Stimulated activated CD8-positive, alpha-beta memory T cell treated with anti-CD3 and anti-CD28 coated beads, Interleukin-12 subunit alpha, Interleukin-12 subunit beta, amount 100 ng/mL, for 1 hour (primary cell): ENCODE data around the gene NMRK2.
"Not testable (repeated sequence)": the region's sequence is repeated elsewhere in the genome, so short reads cannot be mapped to it uniquely, and the experiment has no call there.

ENCODE experiments used
- DNase-seq: peaks from one replicate; pipeline ENCODE4 v3.0.0-alpha.2; 2020; ENCODE audit warnings: low read depth

The NMRK2 gene, protein sequence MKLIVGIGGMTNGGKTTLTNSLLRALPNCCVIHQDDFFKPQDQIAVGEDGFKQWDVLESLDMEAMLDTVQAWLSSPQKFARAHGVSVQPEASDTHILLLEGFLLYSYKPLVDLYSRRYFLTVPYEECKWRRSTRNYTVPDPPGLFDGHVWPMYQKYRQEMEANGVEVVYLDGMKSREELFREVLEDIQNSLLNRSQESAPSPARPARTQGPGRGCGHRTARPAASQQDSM

DNA sequence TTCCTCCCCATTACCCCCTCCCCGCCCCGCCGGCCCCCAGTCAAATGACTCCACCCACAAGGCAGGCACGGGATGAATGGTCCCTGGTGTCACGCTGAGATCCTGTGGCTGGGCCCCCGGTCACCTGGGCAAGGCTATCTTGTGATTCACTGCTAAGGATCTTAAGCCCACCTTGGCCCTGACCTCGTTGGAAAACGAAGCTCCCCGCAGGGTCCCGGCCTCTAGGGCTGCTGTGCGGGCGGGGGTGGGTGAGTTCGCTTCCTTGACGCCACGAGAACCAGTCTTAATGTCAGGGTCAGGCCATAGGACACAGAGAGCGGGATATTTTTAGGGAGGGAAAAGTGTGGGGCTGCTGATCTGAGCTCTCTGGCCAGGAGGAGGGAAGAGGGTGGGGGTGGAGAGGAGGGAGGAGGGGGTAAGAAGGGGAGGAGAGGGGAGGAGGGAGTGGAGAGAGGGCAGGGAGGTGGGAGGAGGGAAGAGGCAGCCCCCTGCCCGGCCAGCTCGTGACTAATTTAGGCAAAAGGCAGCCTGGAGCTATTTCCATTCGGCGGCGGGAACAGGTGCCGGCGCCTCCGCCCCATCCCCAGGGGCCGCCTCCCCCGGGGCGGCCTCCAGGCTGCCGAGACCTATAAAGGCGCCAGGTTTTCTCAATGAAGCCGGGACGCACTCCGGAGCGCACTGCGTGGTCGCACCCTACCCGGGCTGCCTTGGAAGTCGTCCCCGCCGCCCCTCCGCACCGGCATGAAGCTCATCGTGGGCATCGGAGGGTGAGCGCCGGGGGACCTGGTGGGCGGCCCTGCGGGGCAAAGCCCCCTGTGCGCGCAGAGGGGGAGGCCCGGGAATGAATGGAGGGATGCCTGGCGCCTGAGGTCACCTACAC is at the start of gene NMRK2:
TSS of gene NMRK2 (plus strand) at position 139 of the 880 bp plus-strand sequence. CDS start at position 742, 603 bp downstream.
- DNase-seq: no peak

DNA sequence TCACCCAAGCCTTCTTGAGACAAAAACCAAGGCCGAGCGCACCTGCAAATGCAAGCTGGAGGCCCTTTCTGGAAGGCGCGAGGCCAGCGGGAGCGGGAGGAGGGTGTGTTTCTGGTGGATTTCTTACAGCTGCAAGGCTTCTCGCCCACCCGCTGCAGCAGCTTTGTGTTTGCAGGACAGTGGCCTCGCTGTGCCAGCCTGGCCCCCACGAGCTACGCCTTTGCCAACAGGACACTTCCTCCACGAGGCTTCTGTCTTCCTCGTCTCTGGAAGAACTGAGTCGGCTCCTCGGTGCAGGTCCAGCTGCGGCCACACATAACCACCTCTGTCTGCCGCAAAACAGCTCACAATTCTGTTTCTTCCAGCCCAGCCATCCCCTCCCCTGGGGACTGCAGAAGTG is 42.3 kb upstream of the NMRK2 start:
- DNase-seq: no peak

DNA sequence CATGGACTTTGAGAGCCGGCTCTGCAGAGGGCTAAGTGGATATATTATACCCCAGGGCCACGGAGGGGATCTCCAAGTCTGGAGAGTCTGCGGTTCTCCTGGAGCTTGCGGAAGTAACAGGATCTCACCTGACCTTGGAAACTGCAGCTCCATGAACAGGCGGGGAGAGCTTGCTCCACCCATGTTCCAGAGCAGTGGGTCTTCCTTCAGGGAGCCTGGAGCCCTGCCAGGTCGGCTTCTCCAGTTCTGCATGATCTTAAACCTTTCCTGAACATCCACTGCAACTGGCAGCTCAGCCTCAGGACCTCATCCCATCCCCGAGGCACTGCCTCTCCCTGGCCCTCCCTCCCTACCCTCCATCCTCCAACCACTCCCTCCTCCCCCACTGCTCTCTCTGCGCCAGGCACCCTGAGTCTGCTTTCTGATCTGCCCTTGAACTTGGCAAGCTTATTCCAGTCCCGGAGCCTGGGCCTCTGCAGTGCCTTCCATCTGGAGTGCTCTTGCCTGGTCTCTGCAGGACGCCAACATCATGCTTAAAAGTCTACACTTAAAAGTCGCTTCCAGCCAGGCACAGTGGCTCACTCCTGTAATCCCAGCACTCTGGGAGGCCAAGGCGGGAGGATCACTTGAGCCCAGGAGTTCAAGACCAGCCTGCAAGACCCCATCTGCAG is 39.2 kb upstream of the NMRK2 start:
- no peak for DNase-seq

DNA sequence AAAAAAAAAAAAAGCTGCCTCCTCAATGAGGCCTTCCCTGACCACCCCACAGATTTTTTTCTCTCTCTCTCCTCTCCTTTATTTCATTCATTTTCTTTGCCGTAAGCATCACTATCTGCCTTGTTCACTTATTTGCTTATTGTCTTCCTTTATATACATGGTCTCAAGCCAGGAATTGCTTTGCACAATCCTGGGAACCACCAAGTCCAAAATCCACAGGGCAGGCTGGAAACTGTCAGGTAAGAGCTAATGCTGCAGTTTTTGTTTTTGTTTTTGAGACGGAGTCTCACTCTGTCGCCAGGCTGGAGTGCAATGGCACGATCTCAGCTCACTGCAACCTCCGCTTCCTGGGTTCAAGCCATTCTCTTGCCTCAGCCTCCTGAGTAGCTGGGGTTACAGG is 37.9 kb upstream of the NMRK2 start:
- not testable (repeated sequence) for DNase-seq

DNA sequence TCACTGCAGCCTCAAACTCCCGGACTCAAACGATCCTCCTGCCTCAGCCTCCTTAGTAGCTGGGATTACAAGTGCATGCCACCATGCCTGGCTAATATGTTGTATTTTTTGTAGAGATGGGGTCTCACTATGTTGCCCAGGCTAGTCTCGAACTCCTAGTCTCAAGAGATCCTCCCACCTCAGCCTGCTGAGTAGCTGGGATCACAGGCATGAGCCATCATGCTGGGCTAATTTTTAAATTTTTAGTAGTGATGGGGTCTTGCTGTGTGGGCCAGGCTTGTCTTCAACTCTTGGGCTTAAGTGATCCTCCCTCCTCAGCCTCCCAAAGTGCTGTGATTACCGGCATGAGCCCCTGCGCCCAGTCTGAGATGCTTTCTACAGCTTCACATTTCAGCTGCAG is 37.1 kb upstream of the NMRK2 start:
- DNase-seq: no peak

DNA sequence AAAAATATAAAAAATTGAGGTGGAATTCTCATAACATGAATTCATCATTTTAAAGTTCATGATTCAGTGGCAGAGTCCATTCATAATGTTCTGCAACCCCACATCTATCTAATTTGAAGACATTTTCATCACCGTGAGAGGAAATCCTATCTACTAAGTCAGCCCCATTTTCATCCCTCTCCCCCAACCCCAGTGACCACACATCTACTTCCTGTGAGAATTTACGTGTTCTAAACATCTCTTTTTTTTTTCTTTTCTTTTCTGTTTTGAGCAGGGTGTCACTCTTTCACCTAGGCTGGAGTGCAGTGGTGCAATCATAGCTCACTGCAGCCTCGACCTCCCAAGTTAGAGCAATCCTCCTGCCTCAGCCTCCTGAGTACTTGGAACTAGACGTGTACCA is 34.9 kb upstream of the NMRK2 start:
- DNase-seq: no peak

DNA sequence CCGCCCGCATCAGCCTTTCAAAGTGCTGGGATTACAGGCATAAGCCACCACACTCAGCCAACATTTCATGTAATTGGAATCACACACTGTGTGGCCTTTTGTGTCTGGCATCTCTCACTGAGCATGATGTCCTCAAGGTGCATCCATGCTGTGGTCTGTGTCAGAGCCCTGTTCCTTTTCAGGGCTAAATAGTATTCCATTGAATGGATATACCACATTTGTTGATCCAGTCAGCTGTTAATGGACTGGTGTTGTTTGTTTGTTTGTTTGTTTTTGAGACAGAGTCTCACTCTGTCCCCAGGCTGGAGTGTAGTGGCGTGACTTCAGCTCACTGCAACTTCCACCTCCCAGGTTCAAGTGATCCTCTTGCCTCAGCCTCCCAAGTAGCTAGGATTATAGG is 34.4 kb upstream of the NMRK2 start:
- DNase-seq: no peak

DNA sequence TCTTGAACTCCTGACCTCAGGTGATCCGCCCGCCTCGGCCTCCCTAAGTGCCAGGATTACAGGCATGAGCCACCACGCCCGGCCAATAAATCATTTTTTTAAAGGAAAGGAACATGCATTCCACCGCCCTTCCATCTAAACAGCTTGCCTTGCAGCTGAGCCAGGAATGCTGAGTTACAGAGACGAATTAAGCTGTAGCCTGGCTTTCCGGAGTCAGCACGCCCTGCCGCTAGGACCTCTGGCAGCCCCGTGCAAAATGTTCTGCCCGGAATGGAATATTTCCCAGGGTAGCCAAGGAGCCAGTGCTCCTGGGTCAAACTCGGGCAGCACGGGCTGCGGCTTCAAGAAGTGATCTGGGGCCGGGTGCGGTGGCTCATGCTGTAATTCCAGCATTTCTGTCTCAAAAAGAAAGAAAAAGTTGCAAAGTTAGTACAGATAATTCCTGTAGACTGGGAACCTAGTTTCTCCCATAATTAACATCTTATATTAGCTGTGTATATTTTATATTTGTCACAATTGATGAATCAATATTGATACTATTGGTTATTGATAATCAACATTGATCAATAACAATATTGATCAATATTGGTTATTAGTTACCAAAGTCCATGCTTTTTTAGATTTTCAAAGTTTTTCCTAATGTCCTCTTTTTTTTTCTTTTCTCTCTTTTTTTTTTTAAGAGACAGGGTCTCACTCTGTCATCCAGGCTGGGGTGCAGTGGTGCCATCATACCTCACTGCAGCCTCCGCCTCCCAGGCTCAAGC is 33.2 kb upstream of the NMRK2 start:
- DNase-seq: no peak

DNA sequence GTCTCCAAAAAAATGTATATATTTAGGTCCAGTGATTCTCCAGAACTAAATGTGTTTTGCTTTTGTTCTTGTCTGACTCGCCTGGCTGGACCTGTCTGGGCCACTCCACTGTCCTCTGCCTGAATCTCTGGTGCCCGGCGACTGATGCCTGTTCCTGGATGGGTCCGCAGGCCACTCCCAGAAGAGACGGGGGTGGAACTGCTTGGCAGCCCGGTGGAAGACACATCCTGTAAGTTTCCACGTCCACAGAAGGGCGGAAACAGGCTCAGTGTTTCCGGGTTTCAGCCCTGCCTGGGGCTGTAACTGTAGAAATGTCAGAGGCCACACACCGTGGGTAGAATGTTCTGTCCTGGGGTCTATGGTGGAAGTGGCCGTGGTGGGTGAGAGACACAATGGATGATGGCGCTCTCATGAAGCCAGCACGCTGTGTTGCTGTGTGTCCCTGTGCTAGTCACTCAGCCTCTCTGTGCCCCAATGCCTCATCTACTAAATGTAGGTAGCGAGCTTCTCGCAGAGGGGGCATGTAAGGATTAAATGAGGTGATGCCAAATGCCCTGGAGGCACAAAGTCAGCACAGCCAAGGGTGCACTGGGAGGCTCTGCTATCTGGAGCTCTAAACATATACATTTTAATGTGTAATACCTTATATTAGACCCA is 30.4 kb upstream of the NMRK2 start:
- no peak for DNase-seq

DNA sequence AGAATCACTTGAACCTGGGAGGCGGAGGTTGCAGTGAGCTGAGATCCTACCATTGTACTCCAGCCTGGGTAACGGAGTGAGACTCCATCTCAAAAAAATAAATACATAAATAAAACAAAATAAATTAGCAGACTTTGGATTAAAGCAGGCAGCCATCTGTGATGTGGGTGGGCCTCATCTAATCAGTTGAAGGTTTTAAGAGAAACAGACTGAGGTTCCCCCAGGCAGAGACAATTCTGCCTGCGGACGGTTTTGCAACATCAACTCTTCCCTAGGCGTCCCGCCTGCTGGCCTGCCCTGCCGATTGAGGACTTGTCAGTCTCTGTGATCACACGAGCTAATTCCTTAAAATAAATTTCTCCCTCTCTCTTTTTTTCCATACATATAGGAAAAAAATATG is 28.6 kb upstream of the NMRK2 start:
- no peak for DNase-seq

DNA sequence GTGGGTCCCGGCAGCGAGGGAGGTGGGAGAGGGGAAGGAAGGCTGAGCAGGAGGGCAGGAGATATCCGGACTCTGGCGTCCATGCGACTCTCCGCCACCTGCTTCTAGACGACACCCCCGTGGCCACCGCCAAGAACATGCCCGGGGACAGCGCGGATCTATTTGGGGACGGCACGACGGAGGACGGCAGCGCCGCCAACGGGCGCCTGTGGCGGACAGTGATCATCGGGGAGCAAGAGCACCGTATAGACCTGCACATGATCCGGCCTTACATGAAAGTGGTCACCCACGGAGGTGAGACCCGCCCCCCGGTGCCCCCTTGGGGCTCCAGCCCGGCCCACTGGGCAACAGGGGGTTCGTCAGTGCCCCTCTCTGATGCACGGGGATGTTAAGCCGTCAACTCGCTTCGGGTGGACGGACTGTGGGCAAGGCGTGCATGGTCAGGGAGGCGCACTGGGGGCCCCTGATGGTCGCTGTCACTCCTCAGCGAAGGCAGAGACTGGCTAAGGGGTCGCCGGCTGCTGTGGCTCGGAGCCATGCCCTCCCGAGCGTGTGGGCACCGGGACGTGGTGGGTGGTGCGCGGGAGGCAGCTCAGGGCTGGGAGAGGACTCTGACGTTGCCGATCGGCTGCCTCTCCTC is 25.1 kb upstream of the NMRK2 start:
- no peak for DNase-seq

DNA sequence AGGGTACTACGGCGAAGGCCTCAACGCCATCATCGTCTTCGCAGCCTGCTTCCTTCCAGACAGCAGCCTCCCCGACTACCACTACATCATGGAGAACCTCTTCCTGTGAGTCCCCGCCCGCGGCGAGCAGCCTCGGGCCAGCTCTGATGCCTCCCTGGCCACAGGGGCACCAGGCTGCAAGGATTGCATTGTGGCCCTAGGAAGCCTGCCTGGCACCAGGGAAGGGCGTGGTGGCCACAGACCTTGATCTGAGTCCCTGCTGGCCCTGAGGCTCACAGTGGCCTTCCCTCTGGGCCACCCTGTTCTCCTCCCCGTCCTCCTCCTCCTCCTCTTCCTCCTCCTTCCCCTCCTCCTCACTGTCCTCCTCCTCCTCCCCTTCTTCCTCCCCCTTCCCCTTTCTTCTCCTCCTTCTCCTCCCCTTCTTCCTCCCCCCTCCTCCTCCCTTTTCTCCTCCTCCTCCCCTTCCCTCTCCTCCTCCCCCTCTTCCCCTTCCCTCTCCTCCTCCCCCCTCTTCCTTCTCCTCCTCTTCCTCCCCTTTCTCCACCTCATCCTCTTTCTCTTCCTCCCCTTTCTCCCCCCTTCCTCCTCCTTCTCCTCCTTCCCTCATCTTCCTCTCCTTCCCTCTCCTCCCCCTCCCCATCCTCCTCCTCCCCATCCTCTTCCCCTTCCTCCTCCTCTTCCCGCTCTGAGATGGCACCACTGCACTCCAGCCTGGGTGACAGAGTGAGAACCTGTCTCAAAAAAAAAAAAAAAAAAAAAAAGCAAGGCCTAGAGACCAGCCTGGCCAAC is 24.4 kb upstream of the NMRK2 start:
- DNase-seq: no peak

DNA sequence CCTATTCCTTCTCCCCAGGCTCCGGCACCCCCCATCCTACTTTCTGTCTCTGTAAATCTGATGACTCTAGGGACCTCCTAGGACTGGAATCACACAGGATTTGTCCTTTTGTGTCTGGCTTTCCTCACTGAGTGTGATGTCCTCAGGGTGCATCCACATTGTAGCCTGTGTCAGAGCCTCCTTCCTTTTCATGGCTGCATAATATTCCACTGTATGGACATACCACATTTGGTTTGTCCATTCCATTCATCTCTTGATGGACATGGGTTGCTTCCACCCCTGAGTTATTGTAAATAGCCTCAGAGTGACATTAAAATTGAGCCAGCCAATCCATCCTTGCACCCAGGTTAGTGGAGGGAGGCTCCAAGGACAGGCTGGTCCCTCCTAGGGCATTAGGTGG is 22.8 kb upstream of the NMRK2 start:
- DNase-seq: no peak

DNA sequence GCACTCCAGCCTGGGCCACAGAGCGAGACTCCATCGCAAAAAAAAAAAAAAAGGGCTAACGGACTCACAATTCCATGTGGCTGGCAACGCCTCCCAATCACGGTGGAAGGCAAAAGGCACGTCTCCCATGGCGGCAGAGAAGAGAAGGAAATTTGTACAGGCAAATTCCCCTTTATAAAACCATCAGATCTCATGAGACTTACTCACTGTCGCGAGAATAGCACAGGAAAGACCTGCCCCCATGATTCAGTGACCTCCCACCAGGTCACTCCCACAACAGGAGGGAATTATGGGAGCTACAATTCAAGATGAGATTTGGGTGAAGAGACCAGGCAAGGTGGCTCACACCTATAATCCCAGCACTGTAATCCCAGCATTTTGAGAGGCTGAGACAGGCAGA is 18.7 kb upstream of the NMRK2 start:
- no peak for DNase-seq

DNA sequence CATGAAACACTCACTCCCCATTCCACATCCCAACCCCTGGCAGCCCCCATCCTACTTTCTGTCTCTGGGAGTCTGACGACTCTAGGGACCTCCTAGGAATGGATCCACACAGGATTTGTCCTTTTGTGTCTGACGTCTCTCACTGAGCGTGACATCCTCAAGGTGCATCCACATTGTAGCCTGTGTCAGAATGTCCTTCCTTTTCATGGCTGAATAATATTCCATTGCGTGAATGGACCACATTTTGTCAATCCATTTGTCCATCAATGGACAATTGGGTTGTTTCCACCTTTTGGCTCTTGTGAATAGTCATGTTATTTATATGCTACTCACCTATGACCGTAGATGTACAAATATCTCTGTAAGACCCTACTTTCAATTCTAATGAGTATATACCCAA is 16.8 kb upstream of the NMRK2 start:
- no peak for DNase-seq

DNA sequence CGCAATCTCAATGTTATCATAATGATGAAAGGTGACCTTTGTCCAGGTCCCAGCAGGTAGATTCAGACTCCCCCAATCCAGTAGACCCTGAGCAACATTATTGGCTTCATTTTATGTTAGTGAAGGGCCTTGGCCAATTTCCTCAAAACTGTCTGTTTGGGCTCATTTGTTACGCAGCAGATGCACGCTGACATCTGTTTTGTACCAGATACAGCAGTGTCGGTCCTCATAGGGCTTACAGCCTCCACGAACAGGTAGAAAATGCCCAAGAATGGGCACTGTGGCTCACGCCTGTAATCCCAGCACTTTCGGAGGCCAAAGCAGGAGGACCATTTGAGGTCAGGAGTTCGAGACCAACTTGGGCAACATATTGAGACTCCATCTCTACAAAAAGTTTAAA is 13.1 kb upstream of the NMRK2 start:
- DNase-seq: no peak

DNA sequence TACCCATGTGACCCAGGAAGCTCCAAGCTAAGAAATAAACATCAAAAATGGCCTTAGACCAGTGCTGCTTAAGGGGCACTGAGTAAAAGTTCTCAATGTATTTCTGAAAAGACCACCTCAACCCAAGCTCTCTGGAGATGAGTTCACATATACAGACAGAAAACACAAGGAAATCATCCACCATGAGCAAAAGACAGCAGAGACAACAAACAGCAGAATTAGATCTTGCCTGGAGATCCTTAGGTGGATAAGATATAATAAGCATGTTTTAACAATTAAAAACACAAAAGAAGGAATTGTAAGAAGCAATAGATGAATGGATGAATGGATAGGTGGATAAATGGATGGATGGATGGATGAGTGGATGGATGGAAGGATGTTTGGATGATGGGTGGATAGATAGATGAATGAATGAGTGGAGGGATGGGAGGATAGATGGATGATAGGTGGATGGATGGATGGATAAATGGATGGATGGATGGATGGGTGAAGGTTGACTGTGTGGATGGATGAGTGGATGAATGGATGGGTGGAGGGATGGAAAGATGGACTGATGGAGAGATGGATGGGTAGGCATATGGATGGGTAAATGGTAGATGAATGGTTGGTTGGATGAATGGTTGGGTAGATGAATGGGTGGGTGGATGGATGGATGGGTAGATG is 9.6 kb upstream of the NMRK2 start:
- DNase-seq: no peak

DNA sequence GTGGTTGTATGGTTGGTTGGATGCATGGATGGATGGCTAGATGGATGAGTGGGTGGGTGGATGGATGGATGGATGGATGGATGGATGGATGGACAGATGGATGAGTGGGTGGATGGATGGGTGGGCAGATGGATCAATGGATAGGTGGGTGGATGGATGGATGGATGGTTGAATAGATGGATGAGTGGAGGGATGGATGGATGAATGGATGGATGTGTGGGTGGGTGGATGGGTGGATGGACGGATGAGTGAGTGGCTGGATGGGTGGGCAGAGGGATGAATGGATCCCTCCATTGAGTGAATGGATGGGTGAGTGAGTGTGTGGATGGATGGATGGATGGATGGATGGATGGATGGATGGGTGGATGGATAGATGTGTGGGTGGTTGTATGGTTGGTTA is 9.0 kb upstream of the NMRK2 start:
- no peak for DNase-seq

DNA sequence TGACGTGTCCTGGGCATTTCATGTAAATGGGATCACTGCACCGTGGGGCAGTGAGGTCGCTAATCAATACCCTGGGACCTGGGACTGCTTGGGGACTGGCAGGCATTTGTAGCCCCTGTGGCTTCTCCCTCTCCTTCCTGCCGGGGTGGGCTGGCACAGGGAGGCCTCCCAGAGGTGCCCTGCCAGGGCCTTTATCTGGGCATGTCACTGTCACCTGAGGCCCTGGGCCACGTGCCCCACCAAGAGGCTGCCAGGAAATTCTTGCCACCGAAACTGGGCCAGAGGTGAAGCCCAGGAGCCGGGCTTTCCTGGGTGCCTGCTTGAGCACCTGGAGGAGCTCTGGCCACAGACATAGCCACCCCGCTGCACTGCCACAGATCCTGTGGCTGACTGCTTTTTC is 1.8 kb upstream of the NMRK2 start:
- no peak for DNase-seq
